ENCODE measurements around the gene PLPPR5.
A peak's percentile ranks its signal among the peaks of the same experiment; 100 is the strongest.
"Not testable (repeated sequence)": the region's sequence is repeated elsewhere in the genome, so short reads cannot be mapped to it uniquely, and the experiment has no call there.

Gene PLPPR5

GRCh38 chr1:99004861-99005442 lies at the start of gene PLPPR5:
TSS of gene PLPPR5 (minus strand) at chr1:99004861. CDS start at chr1:99004671, 190 bp downstream.
- DNase-seq, result peak; percentile 76

- no peak for DNase-seq
Observed at GRCh38 chr1:99051611-99052283, 47.1 kb upstream of the PLPPR5 start.

- no peak for DNase-seq
Observed at GRCh38 chr1:99049745-99050144, 45.1 kb upstream of the PLPPR5 start.

GRCh38 chr1:99036746-99037145 lies 32.1 kb upstream of the PLPPR5 start:
- not testable (repeated sequence) for DNase-seq

GRCh38 chr1:99018313-99018712 lies 13.7 kb upstream of the PLPPR5 start:
- DNase-seq, result no peak

GRCh38 chr1:99017655-99018054 lies 13.0 kb upstream of the PLPPR5 start:
- no peak for DNase-seq

- no peak for DNase-seq
Observed at GRCh38 chr1:99010679-99011078, 6.0 kb upstream of the PLPPR5 start.

GRCh38 chr1:99007366-99007765 lies 2.7 kb upstream of the PLPPR5 start:
- DNase-seq, result no peak

- DNase-seq, result peak; percentile 67
Observed at GRCh38 chr1:99005537-99005942, 879 bp upstream of the PLPPR5 start.

- peak; percentile 84 for DNase-seq
Observed at GRCh38 chr1:99004254-99004860, 304 bp downstream of the PLPPR5 start.

- DNase-seq, result no peak
Observed at GRCh38 chr1:99003581-99004253, 944 bp downstream of the PLPPR5 start.

GRCh38 chr1:98992844-98993243 lies 11.8 kb downstream of the PLPPR5 start:
- DNase-seq, result no peak

GRCh38 chr1:98991127-98992012 lies 13.3 kb downstream of the PLPPR5 start:
- no peak for DNase-seq

- no peak for DNase-seq
Observed at GRCh38 chr1:98989556-98989907, 15.1 kb downstream of the PLPPR5 start.

- DNase-seq, result no peak
Observed at GRCh38 chr1:98988904-98989555, 15.6 kb downstream of the PLPPR5 start.

GRCh38 chr1:98985687-98986086 lies 19.0 kb downstream of the PLPPR5 start:
- DNase-seq, result no peak

- no peak for DNase-seq
Observed at GRCh38 chr1:98981917-98982513, 22.6 kb downstream of the PLPPR5 start.

- DNase-seq, result no peak
Observed at GRCh38 chr1:98979463-98979862, 25.2 kb downstream of the PLPPR5 start.

GRCh38 chr1:98975810-98976209 lies 28.9 kb downstream of the PLPPR5 start:
- no peak for DNase-seq

GRCh38 chr1:98975113-98975512 lies 29.5 kb downstream of the PLPPR5 start:
- DNase-seq, result no peak

- DNase-seq, result no peak
Observed at GRCh38 chr1:98969798-98970490, 34.7 kb downstream of the PLPPR5 start.

Data from retina (tissue), 1 donor.